Activated T-helper 2 cell treated with anti-CD3 and anti-CD28 coated beads, Interferon-gamma antibody, Interleukin-2, Interleukin-4, amounts not matched to agents 10 μg/mL and 5 μg/mL and 100 μg/mL, durations not matched to agents 14 hours and 24 hours and 36 hours (primary cell): ENCODE measurements around the gene TEC. TPM values are rescaled to one million over a fixed set of nuclear protein-coding genes. Genes with fewer than 3 reads are reported as not detected.
"Not testable (repeated sequence)": the region's sequence is repeated elsewhere in the genome, so short reads cannot be mapped to it uniquely, and the experiment has no call there.

ENCODE experiments used
- DNase-seq: peaks from one replicate; pipeline ENCODE4 v3.0.0; 2021; ENCODE audit warnings: low spot score
- H3K27ac Mint-ChIP-seq: one replicate; pipeline ENCODE4 v1.8.0; 2021; ENCODE audit warnings: mixed read lengths
- H3K27me3 Mint-ChIP-seq: one replicate; pipeline ENCODE4 v1.8.0; 2021; ENCODE audit warnings: low read depth, mixed read lengths
- H3K36me3 Mint-ChIP-seq: one replicate; pipeline ENCODE4 v1.8.0; 2021; ENCODE audit warnings: low read depth, mixed read lengths
- H3K4me1 Mint-ChIP-seq: one replicate; pipeline ENCODE4 v1.8.0; 2021; ENCODE audit warnings: low read depth, mixed read lengths
- H3K4me3 Mint-ChIP-seq: one replicate; pipeline ENCODE4 v1.8.0; 2021; ENCODE audit warnings: low read depth, mild to moderate bottlenecking, moderate library complexity, mixed read lengths
- H3K9me3 Mint-ChIP-seq: one replicate; pipeline ENCODE4 v1.8.0; 2021; ENCODE audit warnings: mixed read lengths
- intact Hi-C: fragments of 100-400 bp; cut with micrococcal nuclease; formaldehyde crosslinking; loops from one replicate; pipeline ENCODE4 v1.15.1; 2023
- total RNA-seq: library from RNA; stranded (reverse); gene quantifications from 2 replicates; pipeline ENCODE4 v1.2.3, GENCODE V29; 2022

The TEC gene
- total RNA-seq, 1 donor from 2014 or later: 2.2 TPM

DNA sequence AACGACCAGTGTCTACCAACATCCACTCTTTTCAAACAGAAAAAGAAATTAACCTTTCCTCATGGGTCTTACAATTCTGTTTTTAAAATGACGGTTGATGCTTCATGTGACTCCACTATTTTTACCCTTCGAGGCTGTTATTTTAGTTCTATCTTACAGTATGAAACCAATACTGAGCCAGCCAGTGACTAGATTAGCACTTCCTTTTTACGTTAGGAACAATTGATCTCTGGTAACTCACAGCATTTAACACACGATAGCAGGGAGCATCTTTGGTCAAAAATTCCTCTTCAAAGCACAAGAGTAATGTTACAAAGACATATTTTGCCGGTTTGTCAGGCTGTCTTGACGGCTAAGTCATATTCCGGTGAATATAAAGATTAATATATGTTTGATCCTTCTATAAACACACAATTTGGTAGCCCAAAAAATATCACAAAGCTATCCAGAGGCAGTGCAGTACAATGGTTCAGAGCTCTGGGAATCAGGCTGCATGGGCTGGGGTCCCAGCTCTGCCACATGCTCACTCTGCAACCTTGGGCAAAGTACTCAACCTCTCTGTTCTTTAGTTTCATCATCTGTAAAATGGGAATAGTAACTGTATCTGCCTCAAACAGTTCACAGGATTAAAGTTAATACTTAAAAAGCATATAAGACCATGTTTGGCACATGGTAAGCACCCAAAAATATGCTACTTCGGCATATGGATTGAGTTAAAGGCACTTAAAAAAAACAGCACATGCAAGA, 72.7 kb downstream of the TEC start:
- H3K4me1 Mint-ChIP-seq: no peaks in the 10 kb centered on the region
- H3K4me3 Mint-ChIP-seq: no peak overlapping the region
- no peak overlapping the region for H3K27ac Mint-ChIP-seq
- no peak for DNase-seq
- peaks cover 20% of the 10 kb centered on the region for H3K27me3 Mint-ChIP-seq
- no peaks in the 10 kb centered on the region for H3K9me3 Mint-ChIP-seq
- intact Hi-C loops: no loop called here
- H3K36me3 Mint-ChIP-seq: no peaks in the 10 kb centered on the region

DNA sequence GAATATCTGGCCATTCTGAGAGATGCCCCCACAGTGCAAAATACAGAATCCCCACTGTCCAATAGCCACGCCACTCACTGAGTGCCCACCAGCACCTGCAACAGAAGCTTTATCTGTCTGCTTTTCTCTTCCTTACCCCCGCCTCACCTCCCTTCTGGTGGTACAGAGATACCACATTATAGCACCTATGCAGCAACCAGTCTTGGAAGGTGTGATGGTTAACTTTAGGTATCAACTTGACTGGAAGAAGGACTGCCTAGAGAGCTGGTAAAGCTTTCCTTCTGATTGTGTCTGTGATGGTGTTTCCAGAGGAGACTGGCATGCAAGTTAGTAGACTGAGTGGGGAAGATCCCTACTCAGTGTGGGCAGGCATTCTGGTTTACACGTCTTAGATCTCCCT, 73.8 kb downstream of the TEC start:
- no peak overlapping the region for H3K4me3 Mint-ChIP-seq
- DNase-seq: no peak
- no peaks in the 10 kb centered on the region for H3K4me1 Mint-ChIP-seq
- no peaks in the 10 kb centered on the region for H3K9me3 Mint-ChIP-seq
- H3K27me3 Mint-ChIP-seq: peaks cover 14% of the 10 kb centered on the region
- intact Hi-C loops: no loop called here
- no peak overlapping the region for H3K27ac Mint-ChIP-seq
- no peaks in the 10 kb centered on the region for H3K36me3 Mint-ChIP-seq

DNA sequence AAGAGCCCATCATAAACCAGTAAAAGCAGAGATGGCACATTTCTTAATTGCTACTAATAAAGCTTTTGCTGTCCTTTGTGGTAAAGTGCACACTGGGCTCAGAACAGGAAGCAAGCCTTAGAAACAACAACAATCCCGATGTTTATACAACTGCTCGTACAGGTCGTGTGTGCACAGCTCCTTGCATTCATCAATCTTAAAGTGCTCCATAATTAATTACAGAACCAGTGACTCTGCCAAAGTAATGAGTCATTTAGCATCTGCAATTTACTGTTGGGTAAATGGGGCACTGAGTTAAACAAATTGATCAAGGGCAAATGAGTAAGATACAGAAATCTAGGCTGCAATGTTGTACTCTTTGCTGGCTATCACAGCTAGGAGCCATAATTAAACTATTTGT, 74.3 kb downstream of the TEC start:
- H3K9me3 Mint-ChIP-seq: no peaks in the 10 kb centered on the region
- DNase-seq: no peak
- H3K36me3 Mint-ChIP-seq: no peaks in the 10 kb centered on the region
- no peaks in the 10 kb centered on the region for H3K4me1 Mint-ChIP-seq
- intact Hi-C loops: no loop called here
- H3K27me3 Mint-ChIP-seq: peaks cover 13% of the 10 kb centered on the region
- no peak overlapping the region for H3K27ac Mint-ChIP-seq
- no peak overlapping the region for H3K4me3 Mint-ChIP-seq

DNA sequence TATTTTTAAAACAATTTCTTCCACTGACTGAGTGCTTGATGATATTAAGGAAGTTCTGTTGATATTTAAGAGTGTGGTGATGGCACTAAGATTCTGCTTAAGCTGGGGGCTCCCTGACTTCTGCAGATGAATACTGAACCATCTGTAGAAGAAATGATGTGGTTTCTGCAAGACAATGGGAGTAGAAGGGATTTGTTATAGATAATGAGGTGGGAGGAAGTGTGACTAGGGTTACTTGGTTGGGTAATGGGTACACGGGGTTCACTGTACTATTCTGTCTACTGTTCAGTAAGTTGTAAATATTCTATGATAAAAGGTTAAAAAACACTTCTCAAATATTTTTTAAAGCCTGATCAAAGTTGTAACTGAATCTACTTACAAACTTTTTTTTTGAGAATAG, 74.7 kb downstream of the TEC start:
- H3K4me3 Mint-ChIP-seq: no peak overlapping the region
- no peaks in the 10 kb centered on the region for H3K36me3 Mint-ChIP-seq
- intact Hi-C loops: no loop called here
- DNase-seq: no peak
- H3K4me1 Mint-ChIP-seq: no peaks in the 10 kb centered on the region
- H3K9me3 Mint-ChIP-seq: no peaks in the 10 kb centered on the region
- H3K27me3 Mint-ChIP-seq: peaks cover 11% of the 10 kb centered on the region
- H3K27ac Mint-ChIP-seq: no peak overlapping the region

DNA sequence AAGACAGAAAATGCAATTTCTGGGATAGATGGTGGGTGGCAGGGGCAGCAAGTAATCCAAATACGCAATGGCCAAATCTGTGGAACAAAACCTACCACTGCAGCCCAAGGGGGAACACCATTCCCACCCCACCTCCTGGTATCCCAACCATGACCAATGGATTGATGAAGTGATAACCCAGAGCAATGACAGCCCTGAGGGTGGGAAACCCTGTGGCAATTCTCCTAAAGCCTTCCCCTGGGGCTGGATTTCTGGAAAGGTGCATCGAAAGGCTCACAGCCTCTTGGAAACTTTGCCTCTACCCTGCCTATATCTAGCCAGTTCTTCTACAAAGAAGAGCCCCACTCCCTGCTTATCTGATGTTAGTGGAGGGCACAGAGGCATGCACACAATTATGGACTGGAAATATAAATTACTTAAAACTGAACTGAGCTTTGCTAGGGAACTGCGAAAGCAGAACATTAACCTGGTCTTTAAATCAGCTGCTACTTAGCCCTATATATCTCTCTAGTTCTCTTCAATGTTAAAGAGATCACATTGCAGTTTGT, 75.6 kb downstream of the TEC start:
- Mint-ChIP-seq H3K36me3 (no peaks in the 10 kb centered on the region), H3K27ac (no peak overlapping the region), H3K4me1 (no peaks in the 10 kb centered on the region), H3K27me3 (peaks cover 11% of the 10 kb centered on the region), H3K9me3 (no peaks in the 10 kb centered on the region), H3K4me3 (no peak overlapping the region)
- intact Hi-C loops: no loop called here
- no peak for DNase-seq

DNA sequence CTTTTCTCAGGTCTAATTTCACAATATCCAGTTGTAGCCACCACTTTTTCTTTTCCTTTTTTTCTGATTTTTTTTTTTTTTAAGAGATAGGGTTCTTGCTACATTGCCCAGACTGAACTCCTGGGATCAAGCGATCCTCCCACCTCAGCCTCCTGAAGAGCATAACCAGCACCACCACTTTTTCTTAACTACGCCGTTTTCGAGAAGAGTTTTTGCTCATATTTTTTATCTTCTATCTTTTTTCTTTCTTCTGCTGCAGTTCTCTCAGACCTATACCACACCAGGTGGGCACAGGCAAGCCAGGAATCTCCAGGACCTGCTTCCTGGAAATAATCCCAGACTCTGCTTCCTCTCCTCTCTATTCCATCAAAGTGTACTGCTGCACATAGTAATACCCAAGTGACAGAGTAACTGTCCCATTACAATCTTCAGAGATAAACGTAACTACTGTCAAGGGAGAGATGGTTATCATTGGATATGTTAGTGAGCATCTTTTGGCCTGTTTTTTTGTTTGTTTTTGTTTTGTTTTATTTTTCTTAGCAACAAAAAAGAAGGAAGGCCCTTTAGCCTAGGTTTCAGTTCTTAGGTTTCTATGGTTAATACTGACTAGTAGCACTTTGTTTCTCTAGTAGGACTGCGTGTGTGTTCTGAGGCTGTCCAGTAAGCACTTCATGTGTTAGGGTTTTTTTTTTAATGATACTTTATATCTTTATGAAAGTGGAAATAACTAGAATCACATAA, 76.4 kb downstream of the TEC start:
- H3K4me3 Mint-ChIP-seq: no peak overlapping the region
- H3K27ac Mint-ChIP-seq: no peak overlapping the region
- H3K27me3 Mint-ChIP-seq: peaks cover 11% of the 10 kb centered on the region
- H3K36me3 Mint-ChIP-seq: no peaks in the 10 kb centered on the region
- intact Hi-C loops: no loop called here
- H3K9me3 Mint-ChIP-seq: no peaks in the 10 kb centered on the region
- no peak for DNase-seq
- no peaks in the 10 kb centered on the region for H3K4me1 Mint-ChIP-seq

DNA sequence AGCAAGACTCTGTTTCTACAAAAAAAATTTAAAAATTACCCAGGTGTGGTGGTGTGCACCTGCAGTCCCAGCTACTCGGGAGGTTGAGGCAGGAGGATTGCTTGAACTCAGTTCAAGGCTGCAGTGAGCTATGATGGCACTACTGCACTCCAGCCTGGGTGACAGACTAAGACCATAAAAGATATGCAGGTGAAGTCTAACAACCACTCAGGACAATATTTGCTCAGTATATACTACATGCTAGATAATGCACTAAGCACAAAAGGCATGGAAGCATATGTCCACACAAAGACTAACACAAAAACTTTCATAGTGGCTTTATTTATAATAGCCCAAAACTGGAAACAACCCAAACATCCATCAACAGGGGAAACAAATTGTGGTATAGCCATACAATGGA, 77.9 kb downstream of the TEC start:
- Mint-ChIP-seq H3K9me3 (no peaks in the 10 kb centered on the region), H3K27ac (no peak overlapping the region), H3K27me3 (peaks cover 11% of the 10 kb centered on the region), H3K4me3 (no peak overlapping the region), H3K4me1 (no peaks in the 10 kb centered on the region), H3K36me3 (no peaks in the 10 kb centered on the region)
- DNase-seq: no peak
- intact Hi-C loops: no loop called here

DNA sequence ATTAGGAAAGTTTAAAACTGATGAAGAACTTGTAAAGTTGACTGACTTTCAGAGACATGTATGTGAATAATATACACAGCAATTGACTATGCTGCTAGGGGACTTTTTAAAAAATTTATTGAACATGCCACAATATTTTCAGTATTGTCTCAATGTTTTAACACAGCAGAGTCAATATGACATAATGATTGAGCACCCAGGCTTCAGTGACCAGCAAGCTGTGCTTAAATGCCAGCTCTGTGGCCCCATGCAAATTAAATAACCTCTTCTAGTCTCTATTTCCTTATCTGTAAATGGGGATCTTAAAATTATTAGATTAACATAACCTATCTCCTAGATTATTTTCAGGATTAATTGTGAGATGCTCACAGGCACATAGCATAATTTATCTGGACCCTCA, 78.8 kb downstream of the TEC start:
- H3K4me1 Mint-ChIP-seq: no peaks in the 10 kb centered on the region
- H3K27me3 Mint-ChIP-seq: peaks cover 6% of the 10 kb centered on the region
- H3K36me3 Mint-ChIP-seq: no peaks in the 10 kb centered on the region
- no peak overlapping the region for H3K4me3 Mint-ChIP-seq
- no peaks in the 10 kb centered on the region for H3K9me3 Mint-ChIP-seq
- H3K27ac Mint-ChIP-seq: no peak overlapping the region
- intact Hi-C loops: no loop called here
- DNase-seq: no peak

DNA sequence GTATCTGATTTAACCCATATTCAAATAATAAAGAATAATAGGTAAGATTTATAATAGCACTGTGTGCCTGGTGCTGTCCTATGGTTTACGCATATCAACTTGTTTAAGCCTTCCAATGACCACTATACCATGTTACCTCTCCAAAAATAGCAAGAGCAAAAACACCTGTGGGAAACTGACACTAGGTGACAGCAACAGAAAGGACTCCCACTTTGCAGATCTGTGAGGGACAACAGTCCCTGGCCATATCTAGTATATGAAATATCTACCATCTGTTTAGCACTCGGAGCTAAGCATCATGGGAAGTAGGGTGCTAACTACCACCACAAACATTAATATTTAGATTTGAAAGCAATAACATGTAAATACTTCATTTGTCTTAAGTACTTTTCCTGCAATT, 79.9 kb downstream of the TEC start:
- no peak overlapping the region for H3K27ac Mint-ChIP-seq
- H3K4me1 Mint-ChIP-seq: no peaks in the 10 kb centered on the region
- no peaks in the 10 kb centered on the region for H3K9me3 Mint-ChIP-seq
- peaks cover 3% of the 10 kb centered on the region for H3K27me3 Mint-ChIP-seq
- no peaks in the 10 kb centered on the region for H3K36me3 Mint-ChIP-seq
- no peak overlapping the region for H3K4me3 Mint-ChIP-seq
- no peak for DNase-seq
- intact Hi-C loops: no loop called here

DNA sequence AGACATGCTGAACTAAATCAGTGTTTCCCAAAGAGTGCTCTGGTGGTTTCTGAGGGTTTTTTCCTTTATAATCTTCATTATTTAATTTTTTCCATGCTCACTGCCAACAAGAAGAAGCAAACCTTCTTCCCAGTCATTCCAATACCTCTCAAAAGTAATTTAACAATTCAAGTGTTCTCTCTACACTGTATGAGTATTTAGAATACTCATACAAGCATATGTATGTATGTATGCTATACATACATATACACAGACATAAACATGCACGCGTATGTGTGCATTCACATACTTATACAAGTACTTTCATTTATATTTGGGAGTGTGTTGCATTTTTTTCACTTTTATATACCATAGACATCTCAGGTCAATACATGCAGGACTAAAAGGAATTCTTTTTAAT, 81.2 kb downstream of the TEC start:
- Mint-ChIP-seq H3K36me3 (no peaks in the 10 kb centered on the region), H3K4me1 (no peaks in the 10 kb centered on the region), H3K9me3 (no peaks in the 10 kb centered on the region), H3K27ac (no peak overlapping the region), H3K4me3 (no peak overlapping the region), H3K27me3 (peaks cover 2% of the 10 kb centered on the region)
- no peak for DNase-seq
- intact Hi-C loops: no loop called here

DNA sequence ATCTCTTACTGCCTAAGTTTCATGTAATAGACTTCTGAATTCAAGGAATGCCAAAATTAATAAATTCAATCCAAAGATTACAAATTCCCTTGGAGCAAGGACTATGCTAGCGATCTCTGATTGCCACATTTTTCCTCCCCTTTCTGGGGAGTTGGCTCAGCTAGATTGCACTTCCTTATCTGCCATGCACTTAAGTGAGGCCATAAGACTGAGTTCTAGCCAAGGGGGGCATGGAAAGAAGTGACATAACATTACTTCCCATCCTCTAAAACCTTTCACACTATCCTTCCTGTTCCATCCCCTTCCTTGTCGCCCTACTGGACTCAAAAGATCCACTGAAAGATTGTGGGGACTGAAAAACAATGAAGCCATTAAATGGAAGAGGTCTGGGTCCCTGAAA, 81.8 kb downstream of the TEC start:
- DNase-seq: no peak
- no peak overlapping the region for H3K4me3 Mint-ChIP-seq
- H3K36me3 Mint-ChIP-seq: no peaks in the 10 kb centered on the region
- no peaks in the 10 kb centered on the region for H3K4me1 Mint-ChIP-seq
- no peaks in the 10 kb centered on the region for H3K27me3 Mint-ChIP-seq
- H3K9me3 Mint-ChIP-seq: no peaks in the 10 kb centered on the region
- intact Hi-C loops: no loop called here
- no peak overlapping the region for H3K27ac Mint-ChIP-seq

DNA sequence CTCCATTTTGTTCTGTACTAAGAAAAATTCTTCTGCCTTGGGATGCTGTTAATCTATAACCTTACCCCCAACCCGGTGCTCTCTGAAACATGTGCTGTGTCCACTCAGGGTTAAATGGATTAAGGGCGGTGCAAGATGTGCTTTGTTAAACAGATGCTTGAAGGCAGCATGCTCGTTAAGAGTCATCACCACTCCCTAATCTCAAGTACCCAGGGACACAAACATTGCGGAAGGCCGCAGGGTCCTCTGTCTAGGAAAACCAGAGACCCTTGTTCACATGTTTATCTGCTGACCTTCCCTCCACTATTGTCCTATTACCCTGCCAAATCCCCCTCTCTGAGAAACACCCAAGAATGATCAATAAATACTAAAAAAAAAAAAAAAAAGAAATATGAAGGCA, 82.6 kb downstream of the TEC start:
- DNase-seq, H3K27ac Mint-ChIP-seq, intact Hi-C loops, H3K27me3 Mint-ChIP-seq, H3K4me1 Mint-ChIP-seq, H3K4me3 Mint-ChIP-seq, H3K36me3 Mint-ChIP-seq, H3K9me3 Mint-ChIP-seq: not testable (repeated sequence)

DNA sequence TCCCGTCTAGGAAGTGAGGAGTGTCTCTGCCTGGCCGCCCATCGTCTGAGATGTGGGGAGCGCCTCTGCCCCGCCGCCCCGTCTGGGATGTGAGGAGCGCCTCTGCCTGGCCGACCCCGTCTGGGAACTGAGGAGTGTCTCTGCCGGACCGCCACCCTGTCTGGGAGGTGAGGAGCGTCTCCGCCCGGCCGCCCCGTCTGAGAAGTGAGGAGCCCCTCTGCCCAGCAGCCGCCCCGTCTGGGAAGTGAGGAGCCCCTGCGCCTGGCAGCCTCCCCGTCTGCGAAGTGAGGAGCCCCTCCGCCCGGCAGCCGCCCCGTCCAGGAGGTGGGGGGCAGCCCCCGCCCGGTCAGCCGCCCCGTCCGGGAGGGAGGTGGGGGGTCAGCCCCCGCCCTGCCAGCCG, 83.2 kb downstream of the TEC start:
- H3K36me3 Mint-ChIP-seq, H3K27ac Mint-ChIP-seq, H3K9me3 Mint-ChIP-seq, H3K27me3 Mint-ChIP-seq, intact Hi-C loops, H3K4me3 Mint-ChIP-seq, H3K4me1 Mint-ChIP-seq, DNase-seq: not testable (repeated sequence)
